Stomach (tissue), 9 donors: ENCODE measurements around the gene MAP3K13. TPM values are rescaled to one million over a fixed set of nuclear protein-coding genes. Genes with fewer than 3 reads are reported as not detected.
"Not testable (repeated sequence)": the region's sequence is repeated elsewhere in the genome, so short reads cannot be mapped to it uniquely, and the experiment has no call there.

ENCODE experiments used
- DNase-seq, 2 donors: peaks; one replicate each; pipeline versions ENCODE4 v3.0.0 to v3.0.0-alpha.2; 2013 to 2019
- H3K27ac ChIP-seq, 5 donors: fragments of 200-600 bp in 4 of 5; sonication (generic) in 4 of 5; one replicate each; pipeline ENCODE4 v1.5.1; 2013 to 2019; ENCODE audit warnings: mild to moderate bottlenecking in 1 of 5, moderate library complexity in 1 of 5
- H3K27me3 ChIP-seq, 3 donors: fragments of 200-600 bp; sonication (generic); one replicate each; pipeline ENCODE4 v1.5.1; 2017 to 2019; ENCODE audit warnings: mixed run types in 1 of 3
- H3K36me3 ChIP-seq, 4 donors: fragments of 200-600 bp; sonication (generic); 1 replicate in 3 of 4; 2 replicates in 1 of 4; pipeline ENCODE4 v1.5.1; 2016 to 2019
- H3K4me1 ChIP-seq, 4 donors: fragments of 200-600 bp; sonication (generic); one replicate each; pipeline ENCODE4 v1.5.1; 2016 to 2019
- H3K4me3 ChIP-seq, 4 donors: fragments of 200-600 bp; sonication (generic) in 3 of 4; one replicate each; pipeline ENCODE4 v1.5.1; 2016 to 2019; ENCODE audit warnings: mild to moderate bottlenecking in 1 of 4
- H3K9me3 ChIP-seq, 4 donors: fragments of 200-600 bp; sonication (generic); one replicate each; pipeline ENCODE4 v1.5.1; 2016 to 2019
- CTCF ChIP-seq, 7 experiments: fragments of 450-650 bp in 4 of 7; fragments of 200-600 bp in 3 of 7; sonication (generic) in 3 of 7; IDR thresholded peaks; one replicate each; pipeline ENCODE4 v1.5.1; 2016 to 2019; ENCODE audit warnings: antibody characterized with exemption in 7 of 7, control low read depth in 2 of 7, mild to moderate bottlenecking in 1 of 7
- EP300 ChIP-seq: sonication (generic); formaldehyde crosslinking; IDR thresholded peaks from one replicate; pipeline ENCODE4 v1.6.1; 2017; ENCODE audit warnings: antibody characterized with exemption
- POLR2A ChIP-seq, 4 donors: fragments of 450-650 bp; IDR thresholded peaks; one replicate each; pipeline ENCODE4 v1.6.1; 2016; ENCODE audit warnings: antibody characterized with exemption in 4 of 4, control low read depth in 2 of 4, mild to moderate bottlenecking in 1 of 4, moderate library complexity in 1 of 4
- POLR2AphosphoS5 ChIP-seq, 3 donors: sonication (generic); formaldehyde crosslinking; IDR thresholded peaks; one replicate each; pipeline ENCODE4 v1.6.1; 2016; ENCODE audit warnings: antibody characterized with exemption in 3 of 3
- WGBS, 5 donors: extraction: QIAGEN DNeasy Blood & Tissue Kit in 3 of 5; methylation state at CpG; one replicate each; pipeline versions ENCODE4 v1.1.5 to v1.1.7; 2013 to 2018; 5-methylcytosine and 5-hydroxymethylcytosine counted together
- intact Hi-C: fragments of 100-400 bp; cut with DNase I; formaldehyde crosslinking; loops from one replicate; pipeline ENCODE4 v1.15.1; 2023; ENCODE audit warnings: low total_unique reads
- polyA plus RNA-seq, 3 donors: library from polyadenylated mRNA; stranded (reverse); fragments of 200-250 nt; gene quantifications; one replicate each; pipeline ENCODE4 v1.2.3, GENCODE V29; 2013
- total RNA-seq, 5 donors: library from RNA; depleted of rRNA; stranded (reverse); fragments of >200 nt; gene quantifications; one replicate each; pipeline versions ENCODE4 v1.1.0 to v1.2.3, GENCODE V29; 2014 to 2016
- donor health status: healthy with polysubstance abuse.
- donor health status: Bipolar disorder and iron deficiency.
- donor health status: healthy.

The MAP3K13 gene
- total and polyA plus RNA-seq, 8 donors = 11.7 to 315 (median 31.0) TPM

- no peak for DNase-seq
- no peaks in the 10 kb centered on the region for H3K36me3 ChIP-seq
- H3K4me1 ChIP-seq = peaks cover 0 to 30% (median 20%) of the 10 kb centered on the region in 4 donors
- intact Hi-C loops = no loop called here
- WGBS, 5 donors = 3 to 14% (median 5%) methylated on average over 8 of the region's 8 CpGs
- H3K27ac ChIP-seq = peak overlapping the region; percentile 59 to 80 (median 73)
- H3K9me3 ChIP-seq = no peaks in the 10 kb centered on the region
- no peaks in the 10 kb centered on the region for H3K27me3 ChIP-seq
- peak overlapping the region; percentile 49 to 55 (median 53) for H3K4me3 ChIP-seq
- TF ChIP-seq POLR2AphosphoS5 (IDR thresholded peaks at IDR 0.05) = no peak
- no peak for TF ChIP-seq CTCF (IDR thresholded peaks at IDR 0.05)
- no peak for TF ChIP-seq EP300
- TF ChIP-seq POLR2A (IDR thresholded peaks at IDR 0.05) = no peak
Observed at GRCh38 chr3:185363662-185364203, 797 bp downstream of the MAP3K13 start.

GRCh38 chr3:185365291-185366073 lies 2.5 kb downstream of the MAP3K13 start:
- no peaks in the 10 kb centered on the region for H3K27me3 ChIP-seq
- peaks cover 0 to 30% (median 20%) of the 10 kb centered on the region in 4 donors for H3K4me1 ChIP-seq
- intact Hi-C loops = no loop called here
- no peaks in the 10 kb centered on the region for H3K9me3 ChIP-seq
- DNase-seq = peak; percentile 59 to 68
- peak in 1 of 3 donors; percentile 34 for TF ChIP-seq POLR2AphosphoS5 (IDR thresholded peaks at IDR 0.05)
- no peak for TF ChIP-seq CTCF (IDR thresholded peaks at IDR 0.05)
- WGBS, 5 donors = 36 to 58% (median 40%) methylated on average over 3 of the region's 3 CpGs
- H3K4me3 ChIP-seq = no peak overlapping the region
- no peaks in the 10 kb centered on the region for H3K36me3 ChIP-seq
- no peak overlapping the region for H3K27ac ChIP-seq

GRCh38 chr3:185366074-185366335 lies 3.1 kb downstream of the MAP3K13 start:
- Histone ChIP-seq H3K4me1 (peaks cover 0 to 30% (median 20%) of the 10 kb centered on the region in 4 donors), H3K27me3 (no peaks in the 10 kb centered on the region), H3K27ac (no peak overlapping the region), H3K4me3 (no peak overlapping the region), H3K9me3 (no peaks in the 10 kb centered on the region), H3K36me3 (no peaks in the 10 kb centered on the region)
- TF ChIP-seq POLR2AphosphoS5 (IDR thresholded peaks at IDR 0.05) (no peak), CTCF (IDR thresholded peaks at IDR 0.05) (no peak), EP300 (no peak), POLR2A (IDR thresholded peaks at IDR 0.05) (no peak)
- DNase-seq = no peak
- intact Hi-C loops = no loop called here
- WGBS, 5 donors = 86 to 92% (median 88%) methylated on average over 1 of the region's 1 CpG

- Histone ChIP-seq H3K27me3 (no peaks in the 10 kb centered on the region), H3K4me3 (no peak overlapping the region), H3K4me1 (peaks cover 0 to 35% (median 22%) of the 10 kb centered on the region in 4 donors), H3K9me3 (no peaks in the 10 kb centered on the region), H3K27ac (no peak overlapping the region), H3K36me3 (no peaks in the 10 kb centered on the region)
- no peak for DNase-seq
- intact Hi-C loops = no loop called here
- TF ChIP-seq POLR2AphosphoS5 (IDR thresholded peaks at IDR 0.05) (no peak), CTCF (IDR thresholded peaks at IDR 0.05) (no peak), EP300 (no peak), POLR2A (IDR thresholded peaks at IDR 0.05) (no peak)
Observed at GRCh38 chr3:185366913-185367312, 4.0 kb downstream of the MAP3K13 start.

GRCh38 chr3:185370349-185370748 lies 7.4 kb downstream of the MAP3K13 start:
- DNase-seq, H3K27ac ChIP-seq, H3K27me3 ChIP-seq, H3K4me3 ChIP-seq, intact Hi-C loops, H3K36me3 ChIP-seq, H3K9me3 ChIP-seq: not testable (repeated sequence)
- 75 to 91% (median 79%) methylated on average over 6 of the region's 6 CpGs for WGBS, 5 donors
- H3K4me1 ChIP-seq = peaks cover 0 to 14% (median 8%) of the 10 kb centered on the region in 4 donors
